Right lung (tissue), 5 donors: ENCODE measurements around the gene MTG1. TPM values are rescaled to one million over a fixed set of nuclear protein-coding genes. Genes with fewer than 3 reads are reported as not detected.
"Not testable (repeated sequence)": the region's sequence is repeated elsewhere in the genome, so short reads cannot be mapped to it uniquely, and the experiment has no call there.

Experiments used
- DNase-seq, 2 donors: peaks; one replicate each; pipeline ENCODE4 v3.0.0-alpha.2; 2013
- polyA plus RNA-seq, 5 donors: library from polyadenylated mRNA; unstranded; fragments of 120-200 nt; gene quantifications; one replicate each; pipeline versions ENCODE4 v1.2.1 to v1.2.3, GENCODE V29; 2013; ENCODE audit warnings: inconsistent platforms in 1 of 5, low replicate concordance in 1 of 5; ENCODE audit not compliant: insufficient read length in 5 of 5, insufficient read depth in 1 of 5

Gene MTG1
- polyA plus RNA-seq, 5 donors, result 51.1 to 71.4 (median 62.9) TPM

DNA sequence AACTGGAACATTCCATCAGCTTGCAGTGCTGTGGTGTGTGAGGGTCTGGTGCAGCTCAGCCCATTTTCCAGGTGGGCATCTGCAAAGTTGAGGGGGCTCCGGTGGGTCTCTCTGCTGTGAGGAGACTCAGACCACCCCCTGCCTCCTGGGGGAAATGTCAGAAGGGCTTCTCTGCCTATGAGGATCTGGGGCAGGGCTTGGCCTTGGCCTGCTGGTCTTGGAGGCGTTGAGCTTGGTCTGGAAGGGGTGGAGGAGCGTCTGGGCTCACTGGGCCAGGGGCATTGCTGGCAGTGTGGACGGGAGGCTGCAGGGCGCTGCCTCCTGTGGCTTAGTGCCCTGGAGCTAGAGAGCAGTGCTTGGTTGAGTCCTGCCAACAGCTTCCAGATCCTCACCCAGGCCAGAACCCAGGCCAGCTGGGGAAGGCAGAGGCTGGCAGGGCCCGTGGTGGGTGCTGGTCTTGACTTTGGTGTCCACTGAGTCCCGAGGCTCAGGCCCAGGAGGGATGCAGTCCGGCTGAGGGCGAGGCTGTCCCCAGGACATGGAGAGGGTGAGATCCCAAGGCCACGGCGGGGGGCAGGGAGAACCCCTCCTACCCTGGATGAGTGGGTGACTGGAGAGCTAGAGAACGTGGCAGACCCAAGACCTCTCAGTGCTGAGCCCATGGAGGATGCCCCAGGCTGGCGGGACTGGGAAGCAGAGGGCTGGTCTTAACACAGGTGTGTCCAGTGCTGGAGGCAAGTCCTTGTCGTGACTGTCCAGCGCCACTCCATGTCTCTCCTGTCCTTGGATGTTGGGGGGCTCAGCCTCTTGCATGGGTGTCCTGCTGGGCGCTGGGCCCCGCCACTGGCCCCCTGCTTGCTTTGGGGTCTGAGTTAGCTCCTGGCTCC, 27.6 kb downstream of the MTG1 start:
- no peak for DNase-seq

GRCh38 chr10:133422223-133422806, 28.4 kb downstream of the MTG1 start:
- DNase-seq, result no peak

- DNase-seq, result no peak
Observed at GRCh38 chr10:133422807-133423771, 29.1 kb downstream of the MTG1 start.

DNA sequence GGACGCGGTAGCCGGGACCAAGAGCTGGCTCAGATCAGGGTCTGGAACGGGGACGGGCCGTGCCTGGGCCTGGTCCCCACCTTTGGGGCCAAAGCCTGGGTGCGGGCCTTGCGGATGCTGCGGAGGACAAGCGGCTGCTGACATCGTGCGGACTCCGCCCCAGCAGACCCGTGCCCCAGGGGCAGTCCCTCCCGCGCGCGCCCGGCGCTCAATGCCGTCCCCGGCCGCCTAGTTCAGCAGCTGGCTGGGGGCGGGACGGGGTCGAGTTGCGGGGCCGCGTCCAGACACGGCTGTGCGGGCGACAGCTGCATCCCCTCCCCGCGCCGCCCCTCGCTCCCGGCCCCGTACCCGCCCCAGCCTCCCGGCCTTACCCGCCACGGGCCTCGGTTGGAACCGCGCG, 30.1 kb downstream of the MTG1 start:
- not testable (repeated sequence) for DNase-seq

DNA sequence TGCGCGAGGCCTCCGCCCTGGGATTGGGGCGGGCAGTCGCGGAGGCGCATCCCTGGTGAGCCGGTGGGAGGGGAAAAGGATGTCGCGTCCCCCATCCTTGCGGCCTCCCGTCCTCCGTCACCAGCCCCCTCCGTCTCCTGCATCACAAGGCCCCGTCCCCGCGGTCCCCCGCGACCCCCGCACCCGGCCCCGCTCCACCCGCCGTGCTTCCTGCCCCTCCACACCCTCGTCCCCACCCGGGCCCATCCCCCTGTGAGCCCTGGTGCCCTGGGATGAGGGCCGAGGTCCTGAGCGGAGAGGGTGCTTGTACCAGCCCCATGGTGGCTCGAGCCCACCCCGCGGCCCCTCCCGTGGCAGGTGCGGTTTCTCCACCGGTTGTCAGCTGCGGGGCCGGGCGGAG, 30.6 kb downstream of the MTG1 start, which contains the start of gene SPRN:
SPRN (minus strand) TSS at position 25 of the 400 bp plus-strand sequence. CDS start 944 bp downstream, outside the sequence.
- DNase-seq, result not testable (repeated sequence)

- not testable (repeated sequence) for DNase-seq
Observed at GRCh38 chr10:133429571-133429970, 35.6 kb downstream of the MTG1 start.

DNA sequence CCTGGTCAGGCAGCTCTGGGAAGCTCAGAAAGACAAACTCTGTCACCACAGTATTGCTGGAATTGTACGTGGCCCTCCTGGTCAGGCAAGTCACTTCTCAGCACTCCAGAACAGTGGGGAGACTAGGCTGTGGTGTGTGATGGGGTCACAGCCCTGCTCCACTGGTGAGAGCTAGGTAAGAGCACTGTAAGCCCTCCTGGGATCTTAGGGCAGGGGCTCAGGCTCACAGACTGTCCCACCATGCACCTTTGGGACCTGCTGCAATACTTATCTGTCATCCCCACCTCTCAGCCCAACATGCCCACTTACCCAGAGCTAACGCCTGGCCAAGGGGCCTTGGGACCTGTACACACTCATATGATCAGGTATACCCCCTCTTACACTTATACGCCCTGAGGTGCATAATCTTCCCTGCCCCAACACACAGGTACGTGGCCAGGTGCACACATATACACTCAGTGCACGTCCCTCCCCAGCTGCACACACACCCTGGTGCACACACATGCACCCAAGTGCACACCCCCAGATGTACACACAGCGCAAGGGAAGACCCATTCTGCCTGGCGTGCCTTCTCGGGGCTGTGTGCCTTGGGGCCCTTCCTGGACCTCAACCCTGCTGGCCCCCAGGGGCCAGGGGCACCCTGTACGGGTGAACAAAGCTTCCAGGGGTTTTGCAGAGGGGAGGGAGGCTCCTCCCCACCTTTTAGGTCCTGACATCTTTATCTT, 38.1 kb downstream of the MTG1 start:
- not testable (repeated sequence) for DNase-seq

DNA sequence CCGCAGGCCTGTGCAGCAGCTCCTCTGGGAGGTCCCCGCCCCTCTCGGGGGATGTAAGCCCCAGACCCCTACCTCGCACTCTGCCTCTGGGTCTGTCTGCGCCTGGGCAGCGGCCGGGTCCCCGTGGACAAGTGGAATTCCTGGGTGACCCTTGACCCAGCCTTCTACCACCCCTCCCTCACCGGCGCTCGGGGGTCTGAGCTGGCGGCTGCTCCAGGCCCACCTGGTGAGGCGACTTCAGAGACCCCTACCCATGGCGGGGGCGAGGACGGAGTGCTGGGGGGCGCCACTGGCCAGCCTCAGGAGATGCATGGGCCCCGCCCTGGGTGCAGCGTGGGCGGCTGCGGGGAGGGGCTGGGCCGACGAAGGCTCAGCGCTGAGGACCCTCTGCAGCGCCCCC, 38.8 kb downstream of the MTG1 start:
- DNase-seq, result not testable (repeated sequence)

GRCh38 chr10:133438711-133439273, 44.8 kb downstream of the MTG1 start:
- no peak for DNase-seq

DNA sequence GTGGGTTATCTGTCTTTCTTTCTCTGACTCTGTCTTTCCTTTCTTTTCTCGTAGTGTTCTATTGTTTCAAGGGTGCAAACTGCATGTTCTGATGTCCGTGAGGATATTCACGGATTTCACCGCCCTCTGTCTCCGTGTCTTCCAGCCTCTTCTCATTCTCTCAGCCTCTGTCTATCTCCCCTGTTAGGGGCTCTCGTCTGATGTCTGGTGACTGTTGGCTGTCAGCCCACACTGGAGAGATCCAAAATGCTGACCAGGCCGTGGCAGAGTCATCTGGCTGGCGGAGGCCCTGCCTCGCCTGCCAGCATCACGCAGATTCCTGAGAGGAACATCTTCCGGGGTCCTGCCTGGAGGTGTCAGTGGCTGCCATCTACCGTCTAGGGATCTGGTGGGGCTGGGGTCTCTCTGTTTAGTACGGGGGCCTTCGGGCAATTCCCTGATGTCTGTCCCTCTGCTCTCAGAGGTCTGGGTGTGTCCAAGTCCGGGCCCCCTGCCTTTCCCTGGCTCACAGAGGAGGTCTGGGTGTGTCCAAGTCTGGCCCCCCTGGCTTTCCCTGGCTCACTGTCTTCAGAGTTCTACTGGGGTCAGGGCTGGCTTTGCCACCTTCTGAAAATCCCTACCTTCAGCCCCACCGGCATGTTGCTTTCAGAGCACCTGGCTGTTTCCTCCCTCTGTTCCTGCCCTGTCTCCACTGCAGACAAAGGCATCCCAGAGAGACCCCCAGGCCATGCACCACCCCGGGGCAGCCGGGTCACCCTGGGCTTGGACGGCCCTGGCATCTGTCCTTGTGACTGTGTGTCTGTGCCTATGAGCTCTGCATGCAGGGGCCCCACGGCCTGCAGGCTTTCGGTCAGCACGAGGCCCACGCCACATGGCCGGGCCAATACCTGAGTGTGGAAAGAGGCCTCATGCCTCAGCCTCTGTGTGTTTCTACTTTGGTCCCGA, 45.8 kb downstream of the MTG1 start:
- DNase-seq, result no peak

DNA sequence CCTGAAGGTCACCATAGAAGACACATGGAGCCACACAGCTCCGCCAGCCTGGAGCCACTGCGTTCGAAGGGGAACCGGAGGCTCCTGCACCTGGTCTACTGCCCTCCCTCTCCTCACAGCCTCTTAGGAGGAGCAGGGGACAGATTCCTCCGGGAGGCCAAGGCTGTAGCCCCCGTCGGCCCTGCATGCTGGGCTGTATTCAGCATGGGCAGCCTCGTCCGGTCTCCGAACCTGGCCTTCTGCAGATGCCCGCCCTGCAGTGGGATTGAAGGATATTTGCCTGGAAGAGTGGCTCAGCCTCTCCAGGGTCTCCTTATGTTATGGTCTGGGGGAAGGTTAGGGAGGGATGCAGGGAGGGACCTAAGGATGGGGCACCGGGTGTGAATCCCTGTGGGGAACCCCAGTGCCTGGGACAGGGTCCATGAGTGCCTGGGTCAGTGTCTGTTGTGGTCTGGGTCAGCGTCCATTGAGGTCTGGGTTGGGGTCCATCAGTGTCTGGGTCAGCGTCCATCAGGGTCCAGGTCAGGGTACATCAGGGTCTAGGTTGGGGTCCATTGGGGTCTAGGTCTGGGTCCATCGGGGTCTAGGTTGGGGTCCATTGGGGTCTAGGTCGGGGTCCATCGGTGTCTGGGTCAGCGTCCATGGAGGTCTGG, 46.8 kb downstream of the MTG1 start:
- DNase-seq, result no peak

- not testable (repeated sequence) for DNase-seq
Observed at GRCh38 chr10:133441356-133441755, 47.4 kb downstream of the MTG1 start.

DNA sequence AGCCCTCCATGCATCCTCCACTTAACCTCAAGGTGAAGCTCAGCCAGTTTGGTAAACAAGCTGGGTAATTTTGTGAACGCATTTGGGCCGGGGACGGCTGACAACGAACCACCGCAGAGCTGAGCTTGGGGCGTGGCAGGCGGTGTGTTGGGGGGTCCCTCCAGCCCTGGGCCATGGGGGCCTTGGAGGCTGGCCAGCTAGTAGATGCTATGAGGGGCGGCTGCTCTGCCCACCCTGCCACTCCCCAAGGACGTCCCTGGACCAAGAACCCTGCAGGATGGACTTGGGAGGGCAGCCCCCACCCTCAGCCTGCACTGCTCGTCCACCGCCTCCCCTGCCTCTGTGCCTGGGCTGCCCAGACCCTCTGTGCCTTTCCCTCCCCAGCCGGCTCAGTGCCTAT, 47.8 kb downstream of the MTG1 start:
- no peak for DNase-seq

DNA sequence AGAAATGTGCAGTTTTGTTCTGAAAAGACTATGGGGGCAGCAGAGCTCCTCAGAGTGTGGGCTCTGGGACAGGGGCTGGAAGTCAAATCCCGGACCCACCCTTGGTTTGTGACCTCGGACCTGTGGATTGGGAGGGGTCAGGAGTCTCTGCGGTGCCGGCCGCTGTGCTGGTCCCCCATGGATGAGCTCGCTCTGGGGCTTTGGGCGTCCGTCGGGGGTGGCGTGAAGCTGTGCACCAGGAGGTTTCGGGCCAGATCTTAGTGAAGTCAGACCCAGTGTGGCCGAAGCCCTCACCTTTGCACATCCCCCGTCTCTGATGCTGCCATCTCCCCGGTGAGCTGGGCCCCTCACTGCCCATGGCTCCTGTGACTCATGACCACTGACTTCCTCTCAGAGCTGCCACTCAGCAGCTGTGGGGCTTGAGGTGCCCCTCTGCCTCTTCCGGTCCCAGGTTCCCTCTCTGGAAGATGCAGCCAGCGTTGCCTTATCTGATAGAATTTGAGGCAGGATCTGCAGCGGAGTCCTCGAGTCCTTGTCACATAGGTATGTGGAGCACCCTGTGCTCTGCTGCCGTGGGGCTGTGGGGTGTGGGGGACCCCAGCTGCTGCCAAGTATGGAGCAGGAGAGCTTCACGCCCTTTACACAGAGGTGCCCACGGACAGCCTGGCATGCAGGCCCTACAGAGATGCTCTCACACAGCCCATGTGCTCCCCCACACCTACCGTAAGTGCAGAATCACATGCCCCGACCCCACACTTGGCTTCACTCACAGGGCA, 48.4 kb downstream of the MTG1 start:
- DNase-seq, result no peak

DNA sequence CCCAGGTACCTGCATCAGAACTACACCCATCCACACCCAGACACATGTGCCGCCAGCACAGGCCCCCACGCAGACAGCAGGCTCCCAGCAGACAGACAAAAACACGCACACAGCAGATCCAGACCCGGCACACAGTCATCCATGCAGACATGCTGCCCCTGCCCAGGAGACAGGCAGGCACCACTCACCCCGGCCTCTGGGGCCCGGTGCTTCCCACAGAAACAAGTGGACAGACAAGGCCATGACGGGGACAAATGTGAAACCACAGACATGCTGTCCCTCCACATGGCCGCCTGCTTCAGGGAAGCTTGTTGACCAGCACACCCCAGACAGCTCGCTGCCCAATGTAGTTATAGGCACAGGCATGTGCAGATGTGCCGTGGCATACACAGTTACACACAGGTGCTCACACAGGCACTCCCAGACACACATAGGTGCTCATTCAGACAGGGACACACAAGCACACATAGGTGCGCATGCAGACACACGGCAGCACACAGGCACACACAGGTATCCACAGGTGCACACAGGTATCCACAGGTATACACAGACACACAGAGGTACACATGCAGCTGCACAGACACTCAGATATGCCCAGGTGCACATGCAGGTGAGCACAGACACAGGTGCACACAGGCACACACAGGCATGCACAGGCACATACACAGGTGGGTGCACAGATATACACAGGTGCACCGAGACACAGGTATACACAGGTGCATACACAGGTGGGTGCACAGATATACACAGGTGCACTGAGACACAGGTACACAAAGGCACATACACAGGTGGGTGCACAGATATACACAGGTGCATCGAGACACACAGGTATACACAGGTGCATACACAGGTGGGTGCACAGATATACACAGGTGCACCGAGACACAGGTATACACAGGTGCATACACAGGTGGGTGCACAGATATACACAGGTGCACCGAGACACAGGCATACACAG, 49.3 kb downstream of the MTG1 start:
- no peak for DNase-seq

DNA sequence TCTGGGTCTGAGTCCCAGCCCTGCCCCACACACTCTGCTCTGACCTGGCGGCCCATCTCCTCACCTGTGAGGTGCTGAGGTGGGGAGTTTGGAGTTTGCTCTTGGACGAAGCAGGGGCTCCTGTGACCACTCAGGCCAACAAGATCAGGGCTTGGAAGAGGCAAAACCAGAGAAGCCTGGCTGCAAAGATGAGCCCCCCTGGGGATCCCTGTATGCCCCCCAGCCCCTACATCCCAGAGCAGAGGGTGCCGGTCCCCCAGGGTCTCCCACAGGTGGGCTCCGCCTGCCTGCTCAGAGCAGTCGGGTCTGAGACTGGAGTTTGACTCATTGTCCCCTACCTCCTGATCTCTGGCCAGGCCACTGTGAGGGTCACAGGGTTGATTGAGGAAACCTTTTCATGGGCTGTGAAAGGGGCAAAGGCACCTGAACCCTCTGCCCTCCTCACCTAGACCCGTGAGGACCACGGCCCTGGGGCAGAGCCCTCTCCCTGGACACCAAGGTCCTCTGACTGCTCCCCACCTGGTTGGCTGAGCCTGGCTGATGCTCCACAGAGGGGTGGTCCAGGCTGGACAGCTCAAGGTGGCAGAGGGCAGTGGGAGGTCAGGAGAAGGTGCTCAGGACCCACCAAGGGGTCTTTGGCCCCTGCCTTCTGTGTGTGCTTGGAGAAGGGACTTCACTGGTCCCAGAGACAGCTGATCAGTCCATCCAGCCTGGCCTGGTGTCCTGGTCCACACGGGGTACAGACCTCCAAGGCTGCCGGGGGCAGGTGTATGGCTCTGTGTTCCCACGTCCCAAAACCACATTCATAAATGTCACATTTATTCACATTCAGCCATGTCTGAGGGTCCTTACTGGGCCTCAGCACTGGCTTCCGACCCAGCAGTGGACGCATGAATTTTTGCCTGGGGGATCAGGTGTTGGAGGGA, 50.6 kb downstream of the MTG1 start:
- DNase-seq, result no peak
